Panc1 (cell line): ENCODE results near the gene LEFTY2.

ENCODE experiments used
- SIN3A ChIP-seq: IDR thresholded peaks from 2 replicates; pipeline ENCODE4 v1.6.1; 2012; ENCODE audit warnings: low read depth, mild to moderate bottlenecking, low read length, moderate library complexity, borderline replicate concordance; ENCODE audit not compliant: insufficient read depth
- TCF7L2 ChIP-seq: IDR thresholded peaks from 2 replicates; pipeline ENCODE4 v1.6.1; 2011; ENCODE audit warnings: mild to moderate bottlenecking, low read depth, low read length, inconsistent platforms
- TF ChIP-seq, protein P1 (sequence below): fragments of 450-650 bp; IDR thresholded peaks from 2 replicates; pipeline ENCODE4 v1.5.1; 2017; ENCODE audit warnings: mild to moderate bottlenecking
- TF ChIP-seq, protein P2 (sequence below), 2 experiments: IDR thresholded peaks; 2 replicates each; pipeline ENCODE4 v1.6.1; 2011 to 2012; ENCODE audit warnings: low read depth in 2 of 2, control low read depth in 1 of 2, low read length in 1 of 2, mild to moderate bottlenecking in 1 of 2, moderate library complexity in 1 of 2; ENCODE audit not compliant: insufficient read depth in 1 of 2

DNA sequence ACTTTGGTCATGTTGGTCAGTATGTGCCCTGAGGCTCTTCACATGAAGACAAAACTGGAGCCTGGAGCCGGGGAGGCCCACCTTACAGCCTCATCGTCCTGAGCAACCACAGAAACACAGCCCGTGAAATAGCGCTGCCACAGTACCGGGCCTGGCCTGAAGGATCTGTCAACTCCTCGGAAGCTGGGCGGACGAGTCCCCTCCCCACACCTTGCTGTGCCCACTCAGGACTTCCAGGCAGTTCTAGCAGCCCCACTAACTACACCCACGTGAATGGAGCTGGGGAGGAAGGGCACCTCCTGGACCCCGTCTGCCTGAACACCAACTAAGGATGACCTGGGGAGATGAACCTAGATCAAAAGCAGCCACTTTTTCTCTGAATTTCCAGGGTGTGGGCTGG, 33.4 kb upstream of the LEFTY2 start:
- TF ChIP-seq, protein P1, sequence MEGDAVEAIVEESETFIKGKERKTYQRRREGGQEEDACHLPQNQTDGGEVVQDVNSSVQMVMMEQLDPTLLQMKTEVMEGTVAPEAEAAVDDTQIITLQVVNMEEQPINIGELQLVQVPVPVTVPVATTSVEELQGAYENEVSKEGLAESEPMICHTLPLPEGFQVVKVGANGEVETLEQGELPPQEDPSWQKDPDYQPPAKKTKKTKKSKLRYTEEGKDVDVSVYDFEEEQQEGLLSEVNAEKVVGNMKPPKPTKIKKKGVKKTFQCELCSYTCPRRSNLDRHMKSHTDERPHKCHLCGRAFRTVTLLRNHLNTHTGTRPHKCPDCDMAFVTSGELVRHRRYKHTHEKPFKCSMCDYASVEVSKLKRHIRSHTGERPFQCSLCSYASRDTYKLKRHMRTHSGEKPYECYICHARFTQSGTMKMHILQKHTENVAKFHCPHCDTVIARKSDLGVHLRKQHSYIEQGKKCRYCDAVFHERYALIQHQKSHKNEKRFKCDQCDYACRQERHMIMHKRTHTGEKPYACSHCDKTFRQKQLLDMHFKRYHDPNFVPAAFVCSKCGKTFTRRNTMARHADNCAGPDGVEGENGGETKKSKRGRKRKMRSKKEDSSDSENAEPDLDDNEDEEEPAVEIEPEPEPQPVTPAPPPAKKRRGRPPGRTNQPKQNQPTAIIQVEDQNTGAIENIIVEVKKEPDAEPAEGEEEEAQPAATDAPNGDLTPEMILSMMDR, result no peak
- TF ChIP-seq TCF7L2 (no peak), SIN3A (no peak)
- TF ChIP-seq, protein P2, sequence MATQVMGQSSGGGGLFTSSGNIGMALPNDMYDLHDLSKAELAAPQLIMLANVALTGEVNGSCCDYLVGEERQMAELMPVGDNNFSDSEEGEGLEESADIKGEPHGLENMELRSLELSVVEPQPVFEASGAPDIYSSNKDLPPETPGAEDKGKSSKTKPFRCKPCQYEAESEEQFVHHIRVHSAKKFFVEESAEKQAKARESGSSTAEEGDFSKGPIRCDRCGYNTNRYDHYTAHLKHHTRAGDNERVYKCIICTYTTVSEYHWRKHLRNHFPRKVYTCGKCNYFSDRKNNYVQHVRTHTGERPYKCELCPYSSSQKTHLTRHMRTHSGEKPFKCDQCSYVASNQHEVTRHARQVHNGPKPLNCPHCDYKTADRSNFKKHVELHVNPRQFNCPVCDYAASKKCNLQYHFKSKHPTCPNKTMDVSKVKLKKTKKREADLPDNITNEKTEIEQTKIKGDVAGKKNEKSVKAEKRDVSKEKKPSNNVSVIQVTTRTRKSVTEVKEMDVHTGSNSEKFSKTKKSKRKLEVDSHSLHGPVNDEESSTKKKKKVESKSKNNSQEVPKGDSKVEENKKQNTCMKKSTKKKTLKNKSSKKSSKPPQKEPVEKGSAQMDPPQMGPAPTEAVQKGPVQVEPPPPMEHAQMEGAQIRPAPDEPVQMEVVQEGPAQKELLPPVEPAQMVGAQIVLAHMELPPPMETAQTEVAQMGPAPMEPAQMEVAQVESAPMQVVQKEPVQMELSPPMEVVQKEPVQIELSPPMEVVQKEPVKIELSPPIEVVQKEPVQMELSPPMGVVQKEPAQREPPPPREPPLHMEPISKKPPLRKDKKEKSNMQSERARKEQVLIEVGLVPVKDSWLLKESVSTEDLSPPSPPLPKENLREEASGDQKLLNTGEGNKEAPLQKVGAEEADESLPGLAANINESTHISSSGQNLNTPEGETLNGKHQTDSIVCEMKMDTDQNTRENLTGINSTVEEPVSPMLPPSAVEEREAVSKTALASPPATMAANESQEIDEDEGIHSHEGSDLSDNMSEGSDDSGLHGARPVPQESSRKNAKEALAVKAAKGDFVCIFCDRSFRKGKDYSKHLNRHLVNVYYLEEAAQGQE (IDR thresholded peaks at IDR 0.05; ENCODE audit: insufficient read depth in 1 of 2, low read depth in 2 of 2, low read length in 1 of 2), result no peak
